Common myeloid progenitor, CD34-positive (primary cell): Measurements from ENCODE around the gene AGAP2.
A peak's percentile ranks its signal among the peaks of the same experiment; 100 is the strongest.

Experiments used
- CTCF ChIA-PET: fragments of 350-600 bp; sonication (Branson Sonifier 250); formaldehyde crosslinking; loops from one replicate; lab custom pipeline; 2021; ENCODE audit warnings: antibody characterized with exemption; lab: Charles Lee
- POLR2A ChIA-PET: fragments of 350-600 bp; sonication (Branson Sonifier 250); formaldehyde crosslinking; loops from one replicate; lab custom pipeline; 2021; ENCODE audit warnings: antibody characterized with exemption; lab: Charles Lee
- DNase-seq, 3 donors: peaks; one replicate each; pipeline versions ENCODE4 v3.0.0 to v3.0.0-alpha.2; 2013
- H3K27ac ChIP-seq, 2 experiments: 1 replicate in 1 of 2; 2 replicates in 1 of 2; pipeline ENCODE4 v1.7.0; 2013; ENCODE audit warnings: inconsistent platforms in 2 of 2, low read length in 2 of 2, mild to moderate bottlenecking in 2 of 2, low read depth in 1 of 2, moderate library complexity in 1 of 2; ENCODE audit not compliant: severe bottlenecking in 2 of 2, insufficient read depth in 1 of 2, poor library complexity in 1 of 2
- H3K27me3 ChIP-seq, 5 experiments: replicated peaks in 2 of 5; 1 replicate in 3 of 5; 2 replicates in 2 of 5; pipeline versions ENCODE4 v1.6.1 to v1.7.0; 2013; ENCODE audit warnings: low read length in 4 of 5, mild to moderate bottlenecking in 2 of 5, moderate library complexity in 2 of 5, inconsistent platforms in 1 of 5; ENCODE audit not compliant: insufficient read depth in 5 of 5, control insufficient read depth in 4 of 5
- H3K36me3 ChIP-seq, 4 experiments: 1 replicate in 2 of 4; 2 replicates in 2 of 4; pipeline versions ENCODE4 v1.6.1 to v1.7.0; 2013; ENCODE audit warnings: low read length in 3 of 4, control low read depth in 1 of 4, mild to moderate bottlenecking in 1 of 4; ENCODE audit not compliant: control insufficient read depth in 4 of 4, insufficient read depth in 4 of 4
- H3K4me1 ChIP-seq, 4 experiments: 1 replicate in 3 of 4; 2 replicates in 1 of 4; pipeline versions ENCODE4 v1.6.1 to v1.7.1; 2013; ENCODE audit warnings: low read length in 3 of 4, mild to moderate bottlenecking in 3 of 4, control low read depth in 1 of 4, inconsistent platforms in 1 of 4, moderate library complexity in 1 of 4; ENCODE audit not compliant: control insufficient read depth in 4 of 4, insufficient read depth in 4 of 4; ENCODE audit errors: control extremely low read depth in 1 of 4
- H3K4me3 ChIP-seq, 7 experiments: 1 replicate in 4 of 7; 2 replicates in 3 of 7; pipeline versions ENCODE4 v1.5.1 to v1.7.0; 2013; ENCODE audit warnings: mild to moderate bottlenecking in 7 of 7, low read length in 6 of 7, moderate library complexity in 6 of 7, inconsistent platforms in 2 of 7, low read depth in 2 of 7, control low read depth in 1 of 7; ENCODE audit not compliant: insufficient read depth in 4 of 7, control insufficient read depth in 1 of 7; ENCODE audit errors: extremely low read depth in 1 of 7
- H3K9me3 ChIP-seq, 5 experiments: 1 replicate in 4 of 5; 2 replicates in 1 of 5; pipeline versions ENCODE4 v1.6.1 to v1.7.1; 2013; ENCODE audit warnings: low read length in 4 of 5, mild to moderate bottlenecking in 2 of 5, inconsistent platforms in 1 of 5, low read depth in 1 of 5, moderate library complexity in 1 of 5; ENCODE audit not compliant: control insufficient read depth in 4 of 5, insufficient read depth in 2 of 5; ENCODE audit errors: control extremely low read depth in 1 of 5
- WGBS: methylation state at CpG from one replicate; pipeline ENCODE4 v1.1.5; 2013; ENCODE audit not compliant: insufficient coverage; 5-methylcytosine and 5-hydroxymethylcytosine counted together

The AGAP2 gene

DNA sequence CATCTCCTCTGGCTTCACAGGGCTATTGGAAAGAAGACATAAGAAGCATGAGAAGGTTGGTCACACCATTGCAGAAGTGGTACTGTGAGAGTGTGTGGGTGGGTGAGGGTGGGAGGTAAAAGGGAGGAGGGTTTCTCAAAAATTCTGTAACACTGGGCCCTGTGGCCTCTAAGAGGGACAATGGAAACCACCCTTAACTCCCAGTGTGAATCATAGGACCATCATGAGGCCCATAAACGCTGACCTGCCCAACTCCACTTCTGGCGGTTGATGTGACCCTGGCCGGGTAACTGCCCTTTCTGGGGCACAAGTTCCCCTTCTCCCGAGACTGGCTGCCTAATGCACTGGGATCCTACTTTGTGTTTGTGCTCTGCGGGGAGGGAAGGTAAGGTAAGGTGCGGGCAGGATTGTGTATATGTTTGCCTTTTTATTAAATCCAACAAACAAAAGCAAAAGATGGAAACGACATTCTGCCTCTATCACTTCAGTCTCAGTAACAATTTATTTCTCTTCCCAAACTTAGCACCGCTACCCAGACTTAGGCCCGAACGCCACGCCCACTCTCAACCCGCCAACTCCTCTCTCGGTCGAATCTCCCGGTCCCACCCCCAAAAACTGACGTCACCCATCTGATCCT, 32.8 kb upstream of the AGAP2 start:
- H3K9me3 ChIP-seq: no peaks in the 10 kb centered on the region
- CTCF ChIA-PET: interaction anchor here (0.8 to 10.4 kb wide), 4 partner anchors 9 to 12 kb away, joined by 3 to 74 read pairs (median 6); partner anchors contain the start of gene TSFM
- H3K27ac ChIP-seq: peak overlapping the region; percentile 64 to 88
- POLR2A ChIA-PET: interaction anchor here (1.0 to 1.5 kb wide), 2 partner anchors 11 to 19 kb away, joined by 3 to 8 read pairs; partner anchors contain the start of genes CDK4 and TSFM
- DNase-seq: peak; percentile 95 to 97 (median 96)
- H3K4me3 ChIP-seq: peak overlapping the region; percentile 86 to 96 (median 93)
- H3K27me3 ChIP-seq: peaks cover 0 to 15% (median 4%) of the 10 kb centered on the region in 5 experiments
- H3K4me1 ChIP-seq: peaks cover 2 to 29% (median 24%) of the 10 kb centered on the region in 4 experiments
- peaks cover 5 to 25% (median 13%) of the 10 kb centered on the region in 4 experiments for H3K36me3 ChIP-seq
- 2% methylated on average over 12 of the region's 16 CpGs for WGBS

DNA sequence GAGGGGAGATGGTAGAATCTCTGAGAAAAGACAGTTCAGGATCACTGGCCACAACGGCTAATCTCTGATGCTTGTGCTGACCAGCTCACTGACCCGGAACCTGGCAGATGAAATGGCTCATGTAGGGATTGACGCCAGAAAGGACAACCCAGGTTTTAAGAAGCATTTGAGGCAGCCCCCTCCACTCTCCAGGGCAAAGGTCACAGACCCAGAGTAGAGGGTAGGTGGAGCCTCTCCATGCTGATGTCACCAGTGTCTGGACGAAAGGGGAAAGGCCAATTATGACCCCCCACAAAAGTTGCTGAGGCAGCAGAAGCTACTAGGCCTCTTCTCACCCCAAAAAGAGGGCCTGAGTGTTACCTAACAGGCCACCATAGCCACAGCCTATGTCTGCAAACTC, 32.2 kb upstream of the AGAP2 start:
- Histone ChIP-seq H3K4me3 (peak overlapping the region in 2 of 7 experiments; percentile 92 to 94), H3K27ac (peak overlapping the region in 1 of 2 experiments; percentile 88)
- 87% methylated on average over 3 of the region's 4 CpGs for WGBS

DNA sequence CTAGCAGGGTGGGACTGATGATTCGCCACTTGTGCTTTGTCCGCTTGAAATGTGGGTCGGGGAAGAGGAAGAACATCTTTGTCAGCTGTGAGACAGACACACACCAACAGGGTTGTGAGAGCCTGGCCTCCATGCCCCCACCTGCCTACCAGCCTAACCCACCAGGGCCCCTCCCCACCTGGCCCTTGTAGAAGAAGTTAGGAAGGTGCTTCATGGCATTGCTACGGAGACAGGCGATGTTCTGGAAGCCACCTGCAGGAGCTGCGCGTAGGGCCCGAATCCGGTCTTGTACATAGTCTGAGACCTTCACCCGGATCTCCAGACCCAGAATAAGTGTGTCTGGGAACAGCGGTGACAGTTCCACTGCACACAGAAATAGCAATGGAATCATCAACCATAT, 31.1 kb upstream of the AGAP2 start:
- Histone ChIP-seq H3K9me3 (no peaks in the 10 kb centered on the region), H3K4me1 (peaks cover 2 to 47% (median 42%) of the 10 kb centered on the region in 4 experiments), H3K27me3 (peaks cover 0 to 33% (median 15%) of the 10 kb centered on the region in 5 experiments), H3K36me3 (peaks cover 5 to 25% (median 13%) of the 10 kb centered on the region in 4 experiments), H3K4me3 (no peak overlapping the region), H3K27ac (no peak overlapping the region)
- CTCF ChIA-PET: interaction anchor here (0.6 to 3.0 kb wide), 3 partner anchors 10 to 187 kb away, joined by 3 to 16 read pairs (median 4); no protein-coding TSS in a partner anchor
- POLR2A ChIA-PET: no interaction called here
- 100% methylated on average over 11 of the region's 11 CpGs for WGBS
- DNase-seq: no peak

More for the DNA sequence above, 32.2 kb upstream of the AGAP2 start:
- Histone ChIP-seq H3K27me3 (peaks cover 0 to 22% (median 10%) of the 10 kb centered on the region in 5 experiments), H3K9me3 (no peaks in the 10 kb centered on the region), H3K4me1 (peaks cover 2 to 35% (median 31%) of the 10 kb centered on the region in 4 experiments), H3K36me3 (peaks cover 5 to 25% (median 13%) of the 10 kb centered on the region in 4 experiments)
- POLR2A ChIA-PET: no interaction called here
- CTCF ChIA-PET: interaction anchor here (0.6 to 1.3 kb wide), 3 partner anchors 11 to 14 kb away, joined by 3 to 4 read pairs (median 3); partner anchors contain the start of gene TSFM
- no peak for DNase-seq

DNA sequence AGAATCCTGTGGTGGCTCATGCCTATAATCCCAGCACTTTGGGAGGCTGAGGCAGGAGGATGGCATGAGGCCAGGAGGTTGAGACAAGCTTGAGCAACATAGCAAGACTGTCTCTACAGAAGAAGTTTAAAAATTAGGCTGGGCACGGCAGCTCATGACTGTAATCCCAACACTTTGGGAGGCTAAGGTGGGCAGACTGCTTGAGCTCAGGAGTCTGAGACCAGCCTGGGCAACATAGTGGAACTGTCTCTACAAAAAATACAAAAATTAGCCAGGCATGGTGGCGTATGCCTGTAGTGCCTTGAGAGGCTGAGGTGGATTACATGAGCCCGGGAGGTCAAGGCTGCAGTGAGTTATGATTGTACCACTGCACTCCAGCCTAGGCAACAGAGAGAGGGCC, 29.3 kb upstream of the AGAP2 start:
- H3K4me1 ChIP-seq: peaks cover 2 to 45% (median 42%) of the 10 kb centered on the region in 4 experiments
- peaks cover 0 to 49% (median 19%) of the 10 kb centered on the region in 5 experiments for H3K27me3 ChIP-seq
- H3K4me3 ChIP-seq: no peak overlapping the region
- peaks cover 5 to 25% (median 13%) of the 10 kb centered on the region in 4 experiments for H3K36me3 ChIP-seq
- no peak for DNase-seq
- POLR2A ChIA-PET: no interaction called here
- WGBS: 100% methylated on average over 2 of the region's 3 CpGs
- H3K9me3 ChIP-seq: no peaks in the 10 kb centered on the region
- no peak overlapping the region for H3K27ac ChIP-seq
- CTCF ChIA-PET: interaction anchor here (0.8 to 4.4 kb wide), 9 partner anchors 9 to 68 kb away, joined by 3 to 43 read pairs (median 4); partner anchors contain the start of genes CDK4, MARCHF9, TSFM and TSPAN31

DNA sequence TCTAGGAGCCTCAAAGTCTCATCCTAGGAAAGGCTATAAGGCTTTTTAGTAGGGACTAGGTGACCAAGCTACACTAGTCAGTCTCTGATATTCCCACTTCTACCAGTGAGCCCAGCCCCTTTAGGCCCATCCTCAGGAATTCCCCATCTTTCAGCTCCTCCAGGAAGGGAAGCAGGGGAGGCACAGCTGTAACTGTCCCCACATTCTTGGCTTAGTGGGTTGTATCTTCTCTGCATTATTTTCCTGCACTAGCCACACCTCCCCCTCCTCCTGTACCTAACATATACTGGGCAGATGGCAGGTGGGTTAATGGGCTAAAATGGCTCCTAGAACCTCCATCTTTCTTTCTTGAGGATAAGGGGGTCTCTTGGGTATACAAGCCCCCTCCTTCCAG, 28.8 kb upstream of the AGAP2 start:
- DNase-seq: no peak
- Histone ChIP-seq H3K27ac (no peak overlapping the region), H3K27me3 (peaks cover 0 to 50% (median 19%) of the 10 kb centered on the region in 5 experiments), H3K9me3 (no peaks in the 10 kb centered on the region), H3K4me1 (peaks cover 2 to 40% (median 39%) of the 10 kb centered on the region in 4 experiments), H3K36me3 (peaks cover 5 to 25% (median 13%) of the 10 kb centered on the region in 4 experiments), H3K4me3 (no peak overlapping the region)
- ChIA-PET CTCF (interaction anchor here (0.8 to 4.4 kb wide), 10 partner anchors 8 to 70 kb away, joined by 3 to 43 read pairs (median 4); partner anchors contain the start of genes CDK4, MARCHF9, TSFM and TSPAN31), POLR2A (no interaction called here)

DNA sequence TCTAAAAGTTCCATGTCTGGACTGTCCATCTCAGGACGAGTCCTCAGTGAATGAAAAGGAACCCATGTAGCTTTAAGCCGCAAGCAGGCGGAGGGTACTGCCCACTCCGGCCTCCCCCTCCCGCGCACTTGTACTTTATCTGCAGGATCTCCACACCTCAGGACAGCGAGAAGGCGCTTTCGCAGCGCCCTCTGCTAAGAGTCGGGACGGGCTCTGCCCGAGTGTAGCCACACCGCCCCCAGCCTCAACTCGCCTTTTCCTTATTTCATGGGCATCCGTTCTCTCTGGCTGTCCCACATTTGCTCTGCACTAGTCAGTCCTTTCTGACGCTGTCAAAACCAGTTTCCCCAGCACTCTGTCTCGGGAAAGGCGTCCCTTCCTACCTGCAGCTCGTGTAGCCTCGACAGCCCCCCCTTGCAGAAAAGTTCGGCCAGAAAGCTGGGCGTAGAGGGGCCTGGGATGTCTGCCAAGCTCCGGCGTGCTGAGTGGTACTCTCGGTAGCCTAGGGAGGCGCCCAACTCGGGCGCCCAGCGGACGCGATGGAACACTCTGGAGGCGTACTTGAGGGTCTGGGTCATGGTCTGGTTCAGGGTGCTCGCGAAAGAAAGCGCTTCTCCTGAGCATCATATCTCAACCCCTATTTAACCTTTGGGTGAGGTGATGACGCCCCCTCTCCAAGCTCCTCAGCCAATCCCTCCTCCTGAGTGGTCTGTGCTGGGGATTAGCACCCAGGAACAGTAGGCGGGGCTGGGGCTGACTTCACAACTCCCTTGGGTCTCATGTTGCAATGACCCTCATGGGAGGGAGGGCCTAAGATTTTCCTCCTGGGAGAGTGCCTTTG, 28.1 kb upstream of the AGAP2 start, which contains the start of gene CYP27B1:
TSS of gene CYP27B1 (minus strand) at position 615 of the 841 bp plus-strand sequence. CDS start at position 578, 37 bp downstream.
- Histone ChIP-seq H3K27ac (no peak within 1 kb of the TSS), H3K36me3 (peaks cover 5 to 25% (median 13%) of the 10 kb centered on the region in 4 experiments), H3K9me3 (no peaks in the 10 kb centered on the region), H3K4me3 (peak within 1 kb of the TSS in 4 of 7 experiments; percentile 52 to 77 (median 63)), H3K27me3 (peaks cover 0 to 50% (median 19%) of the 10 kb centered on the region in 5 experiments), H3K4me1 (peaks cover 2 to 38% (median 37%) of the 10 kb centered on the region in 4 experiments)
- WGBS: 6% methylated on average over 34 of the region's 38 CpGs
- CTCF ChIA-PET: interaction anchor here (0.7 to 4.4 kb wide), 8 partner anchors 7 to 71 kb away, joined by 3 to 43 read pairs (median 6); partner anchors contain the start of gene MARCHF9
- POLR2A ChIA-PET: no interaction called here
- DNase-seq: peak in 1 of 3 donors; percentile 35
